Trophoblast cell (in vitro differentiated cells and primary cell): Measurements from ENCODE around the gene XKR7.

Experiments used
- DNase-seq, 2 donors: peaks; one replicate each; pipeline ENCODE4 v3.0.0-alpha.2; 2016
- H2AFZ ChIP-seq: 2 replicates; pipeline ENCODE4 v1.6.1; 2013; ENCODE audit warnings: low read length, moderate library complexity, mild to moderate bottlenecking; ENCODE audit not compliant: insufficient read depth, poor library complexity
- H2AK5ac ChIP-seq: 2 replicates; pipeline ENCODE4 v1.6.1; 2013; ENCODE audit warnings: mild to moderate bottlenecking, low read length
- H2BK120ac ChIP-seq: 2 replicates; pipeline ENCODE4 v1.6.1; 2013; ENCODE audit warnings: low read length, mild to moderate bottlenecking, moderate library complexity; ENCODE audit not compliant: insufficient read depth, poor library complexity
- H2BK12ac ChIP-seq: 2 replicates; pipeline ENCODE4 v1.6.1; 2013; ENCODE audit warnings: mild to moderate bottlenecking, low read length, moderate library complexity
- H2BK5ac ChIP-seq: 2 replicates; pipeline ENCODE4 v1.6.1; 2013; ENCODE audit warnings: low read length, low read depth, moderate library complexity, mild to moderate bottlenecking; ENCODE audit not compliant: poor library complexity
- H3K14ac ChIP-seq: 2 replicates; pipeline ENCODE4 v1.6.1; 2013; ENCODE audit warnings: mild to moderate bottlenecking, low read length
- H3K18ac ChIP-seq: 2 replicates; pipeline ENCODE4 v1.6.1; 2013; ENCODE audit warnings: mild to moderate bottlenecking, low read length
- H3K23ac ChIP-seq: 2 replicates; pipeline ENCODE4 v1.6.1; 2013; ENCODE audit warnings: low read length
- H3K27ac ChIP-seq: 2 replicates; pipeline ENCODE4 v1.5.1; 2013; ENCODE audit warnings: low read depth, mild to moderate bottlenecking, inconsistent platforms, low read length, moderate library complexity
- H3K27me3 ChIP-seq: 2 replicates; pipeline ENCODE4 v1.6.1; 2013; ENCODE audit warnings: inconsistent platforms, mild to moderate bottlenecking, low read length, moderate library complexity; ENCODE audit not compliant: insufficient read depth
- H3K36me3 ChIP-seq, 2 experiments: 1 replicate in 1 of 2; 2 replicates in 1 of 2; pipeline ENCODE4 v1.6.1; 2013; ENCODE audit warnings: low read length in 2 of 2, mild to moderate bottlenecking in 2 of 2, moderate library complexity in 1 of 2; ENCODE audit not compliant: insufficient read depth in 2 of 2, control insufficient read depth in 1 of 2
- H3K4ac ChIP-seq: 2 replicates; pipeline ENCODE4 v1.6.1; 2013; ENCODE audit warnings: low read depth, mild to moderate bottlenecking, low read length, moderate library complexity
- H3K4me1 ChIP-seq, 2 experiments: 1 replicate in 1 of 2; 2 replicates in 1 of 2; pipeline ENCODE4 v1.6.1; 2013; ENCODE audit warnings: low read length in 2 of 2, mild to moderate bottlenecking in 2 of 2, moderate library complexity in 1 of 2; ENCODE audit not compliant: insufficient read depth in 2 of 2, control insufficient read depth in 1 of 2
- H3K4me2 ChIP-seq: 2 replicates; pipeline ENCODE4 v1.6.1; 2013; ENCODE audit warnings: inconsistent platforms, mild to moderate bottlenecking, low read length, moderate library complexity
- H3K4me3 ChIP-seq: 2 replicates; pipeline ENCODE4 v1.5.1; 2013; ENCODE audit warnings: mild to moderate bottlenecking, low read depth, low read length, inconsistent platforms
- H3K79me1 ChIP-seq: one replicate; pipeline ENCODE4 v1.6.1; 2013; ENCODE audit warnings: low read length
- H3K79me2 ChIP-seq: 2 replicates; pipeline ENCODE4 v1.6.1; 2013; ENCODE audit warnings: low read length, mild to moderate bottlenecking; ENCODE audit not compliant: control insufficient read depth, insufficient read depth, poor library complexity
- H3K9ac ChIP-seq: 2 replicates; pipeline ENCODE4 v1.6.1; 2013; ENCODE audit warnings: mild to moderate bottlenecking, low read length
- H3K9me3 ChIP-seq: 2 replicates; pipeline ENCODE4 v1.6.1; 2013; ENCODE audit warnings: low read depth, mild to moderate bottlenecking, control low read depth, inconsistent platforms, low read length; ENCODE audit not compliant: insufficient read depth
- H4K12ac ChIP-seq: 2 replicates; pipeline ENCODE4 v1.6.1; 2013; ENCODE audit warnings: low read depth, mild to moderate bottlenecking, low read length, moderate library complexity
- H4K8ac ChIP-seq: 2 replicates; pipeline ENCODE4 v1.6.1; 2013; ENCODE audit warnings: low read depth, mild to moderate bottlenecking, low read length, moderate library complexity
- H4K91ac ChIP-seq: one replicate; pipeline ENCODE4 v1.6.1; 2013; ENCODE audit warnings: low read depth, mild to moderate bottlenecking, low read length, moderate library complexity
- whole genome bisulfite sequencing: extraction: QIAGEN DNeasy Blood & Tissue Kit; methylation state at CpG from one replicate; pipeline ENCODE4 v1.1.7; 2013; ENCODE audit warnings: missing lambda C conversion rate; ENCODE audit not compliant: insufficient read length, insufficient coverage; ENCODE audit errors: extremely low coverage; 5-methylcytosine and 5-hydroxymethylcytosine counted together

The XKR7 gene

GRCh38 chr20:31954500-31954899 is 13.5 kb upstream of the XKR7 start:
- Histone ChIP-seq H2BK12ac (no peak overlapping the region), H3K36me3 (peaks cover 0 to 2% of the 10 kb centered on the region in 2 experiments), H3K14ac (no peak overlapping the region), H3K27ac (no peak overlapping the region), H2AK5ac (no peak overlapping the region), H3K79me2 (peaks cover 8% of the 10 kb centered on the region), H2AFZ (no peak overlapping the region), H3K4me2 (no peak overlapping the region), H3K9ac (no peak overlapping the region), H3K4me3 (no peak overlapping the region), H3K4ac (no peak overlapping the region), H3K27me3 (no peaks in the 10 kb centered on the region), H3K4me1 (peaks cover 0 to 9% of the 10 kb centered on the region in 2 experiments), H2BK5ac (no peak overlapping the region), H3K79me1 (peaks cover 4% of the 10 kb centered on the region), H3K18ac (no peak overlapping the region), H4K91ac (no peak overlapping the region), H3K9me3 (peaks cover 3% of the 10 kb centered on the region), H4K12ac (no peak overlapping the region), H2BK120ac (no peak overlapping the region), H4K8ac (no peak overlapping the region), H3K23ac (no peak overlapping the region)
- WGBS, result no CpG with 5 or more reads among the region's 1 CpG
- no peak for DNase-seq

DNA sequence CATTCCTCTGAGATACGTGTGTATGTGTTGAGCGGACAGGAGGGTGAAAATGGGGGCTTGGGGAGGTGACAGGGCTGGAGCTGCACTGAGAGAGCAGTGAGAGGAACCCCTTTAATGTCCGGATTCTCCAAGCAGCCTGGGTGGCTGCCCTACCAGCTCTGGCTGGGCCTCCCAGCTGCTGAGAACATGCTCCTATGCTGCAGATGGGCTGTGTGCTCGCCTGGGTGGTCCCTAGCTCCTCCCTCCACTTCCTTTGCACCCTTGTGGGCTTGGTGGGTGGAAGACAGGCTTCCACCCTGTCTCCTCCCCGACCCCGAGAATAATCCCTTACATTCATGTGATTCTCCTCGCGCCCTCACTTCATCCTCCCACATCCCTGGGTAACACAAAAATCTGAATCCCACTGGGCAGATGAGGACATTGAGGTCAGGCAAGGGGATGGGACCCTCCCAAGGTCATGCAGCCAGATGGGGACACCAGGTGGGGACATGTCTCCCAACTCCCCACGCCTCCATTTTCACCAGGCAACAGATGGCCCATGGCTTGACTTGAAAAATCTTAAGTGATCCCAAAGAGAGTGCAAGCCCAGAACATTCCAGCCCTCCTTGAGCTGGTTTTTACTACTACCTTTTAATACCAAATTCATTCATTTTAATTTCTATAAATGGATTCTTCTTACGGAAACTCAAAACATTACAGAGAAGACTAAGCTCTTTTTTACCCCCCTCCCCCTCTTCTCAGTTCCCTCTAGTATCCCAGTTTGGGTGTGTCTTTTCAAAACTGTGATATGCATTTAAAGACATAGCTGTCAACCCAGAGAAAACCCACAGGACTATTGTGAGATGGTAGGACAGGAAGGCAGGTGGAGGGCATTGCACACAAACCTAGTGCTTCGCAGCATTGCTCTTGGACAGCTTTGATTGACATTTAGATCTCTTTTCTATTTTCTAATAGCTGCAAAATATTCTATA is 11.1 kb upstream of the XKR7 start:
- no peak overlapping the region for H2BK120ac ChIP-seq
- no peak overlapping the region for H4K8ac ChIP-seq

DNA sequence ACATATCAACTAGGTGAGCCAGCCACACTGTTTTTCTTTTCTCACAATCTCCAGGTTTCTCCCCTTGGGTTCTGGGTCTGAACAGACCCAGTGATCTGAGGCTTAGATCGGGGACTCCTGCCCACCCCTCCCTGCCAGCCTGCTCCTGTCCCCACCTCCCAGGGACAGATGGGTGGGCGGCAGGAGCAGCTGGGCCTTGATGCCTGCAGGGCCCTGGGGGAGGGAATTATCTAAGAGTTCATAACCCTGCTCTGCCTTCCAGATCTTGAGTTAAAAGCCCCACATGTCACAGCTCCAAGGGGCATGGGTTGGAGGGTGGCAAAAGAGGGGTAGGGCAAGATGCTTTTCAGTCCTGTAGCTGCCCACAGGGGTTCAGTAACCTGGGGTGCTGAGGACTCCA is 5.2 kb upstream of the XKR7 start:
- Histone ChIP-seq H4K91ac (no peak overlapping the region), H2AK5ac (no peak overlapping the region), H3K36me3 (no peaks in the 10 kb centered on the region), H3K9ac (no peak overlapping the region), H2BK12ac (no peak overlapping the region), H3K4me2 (no peak overlapping the region), H2AFZ (no peak overlapping the region), H3K9me3 (no peaks in the 10 kb centered on the region), H2BK120ac (no peak overlapping the region), H3K4me3 (no peak overlapping the region), H3K23ac (no peak overlapping the region), H3K79me2 (no peaks in the 10 kb centered on the region), H4K8ac (no peak overlapping the region), H3K27me3 (peaks cover 9% of the 10 kb centered on the region), H3K18ac (no peak overlapping the region), H3K4ac (no peak overlapping the region), H3K14ac (no peak overlapping the region), H3K27ac (no peak overlapping the region), H4K12ac (no peak overlapping the region), H3K79me1 (no peaks in the 10 kb centered on the region), H2BK5ac (no peak overlapping the region), H3K4me1 (no peaks in the 10 kb centered on the region)
- WGBS, result no CpG with 5 or more reads among the region's 2 CpGs
- no peak for DNase-seq

More for the DNA sequence above, 11.1 kb upstream of the XKR7 start:
- Histone ChIP-seq H3K27me3 (no peaks in the 10 kb centered on the region), H3K9me3 (peaks cover 2% of the 10 kb centered on the region), H3K79me2 (no peaks in the 10 kb centered on the region), H3K9ac (no peak overlapping the region), H3K36me3 (no peaks in the 10 kb centered on the region), H4K91ac (no peak overlapping the region), H2BK12ac (no peak overlapping the region), H3K18ac (no peak overlapping the region), H3K27ac (no peak overlapping the region), H3K4me2 (no peak overlapping the region), H2AK5ac (no peak overlapping the region), H2BK5ac (no peak overlapping the region), H3K4me1 (no peaks in the 10 kb centered on the region), H3K79me1 (no peaks in the 10 kb centered on the region), H3K4me3 (no peak overlapping the region), H3K4ac (no peak overlapping the region), H2AFZ (no peak overlapping the region), H4K12ac (no peak overlapping the region), H3K14ac (no peak overlapping the region), H3K23ac (no peak overlapping the region)
- DNase-seq, result no peak
- 100% methylated on average over 4 of the region's 11 CpGs for WGBS

- no peak overlapping the region for H3K9ac ChIP-seq
- no peak for DNase-seq
- H3K79me2 ChIP-seq, result no peaks in the 10 kb centered on the region
- H2AK5ac ChIP-seq, result no peak overlapping the region
- H3K36me3 ChIP-seq, result no peaks in the 10 kb centered on the region
- no peak overlapping the region for H3K4me2 ChIP-seq
- H3K27me3 ChIP-seq, result peaks cover 10% of the 10 kb centered on the region
- no peaks in the 10 kb centered on the region for H3K9me3 ChIP-seq
- no peaks in the 10 kb centered on the region for H3K79me1 ChIP-seq
- H2AFZ ChIP-seq, result no peak overlapping the region
- H2BK5ac ChIP-seq, result no peak overlapping the region
- no peak overlapping the region for H3K23ac ChIP-seq
- H3K27ac ChIP-seq, result no peak overlapping the region
- no peak overlapping the region for H2BK120ac ChIP-seq
- H4K8ac ChIP-seq, result no peak overlapping the region
- no peak overlapping the region for H4K91ac ChIP-seq
- no peak overlapping the region for H3K14ac ChIP-seq
- no peak overlapping the region for H3K18ac ChIP-seq
- H3K4me3 ChIP-seq, result no peak overlapping the region
- H2BK12ac ChIP-seq, result no peak overlapping the region
- no peak overlapping the region for H4K12ac ChIP-seq
- H3K4me1 ChIP-seq, result peaks cover 3 to 6% of the 10 kb centered on the region in 2 experiments
- WGBS, result no CpG with 5 or more reads among the region's 6 CpGs
- no peak overlapping the region for H3K4ac ChIP-seq
Measured at GRCh38 chr20:31963889-31964288, 4.1 kb upstream of the XKR7 start.
